GM19397 (cell line): ENCODE results near the gene VOPP1.
A peak's percentile ranks its signal among the peaks of the same experiment; 100 is the strongest.
"Not testable (repeated sequence)": the region's sequence is repeated elsewhere in the genome, so short reads cannot be mapped to it uniquely, and the experiment has no call there.

ENCODE experiments used
- ATAC-seq: cut with Tn5 transposase; IDR thresholded peaks from one replicate; pipeline ENCODE4 v1.9.1; 2021; ENCODE audit warnings: mild to moderate bottlenecking, moderate library complexity; ENCODE audit not compliant: unreplicated experiment

The VOPP1 gene

DNA sequence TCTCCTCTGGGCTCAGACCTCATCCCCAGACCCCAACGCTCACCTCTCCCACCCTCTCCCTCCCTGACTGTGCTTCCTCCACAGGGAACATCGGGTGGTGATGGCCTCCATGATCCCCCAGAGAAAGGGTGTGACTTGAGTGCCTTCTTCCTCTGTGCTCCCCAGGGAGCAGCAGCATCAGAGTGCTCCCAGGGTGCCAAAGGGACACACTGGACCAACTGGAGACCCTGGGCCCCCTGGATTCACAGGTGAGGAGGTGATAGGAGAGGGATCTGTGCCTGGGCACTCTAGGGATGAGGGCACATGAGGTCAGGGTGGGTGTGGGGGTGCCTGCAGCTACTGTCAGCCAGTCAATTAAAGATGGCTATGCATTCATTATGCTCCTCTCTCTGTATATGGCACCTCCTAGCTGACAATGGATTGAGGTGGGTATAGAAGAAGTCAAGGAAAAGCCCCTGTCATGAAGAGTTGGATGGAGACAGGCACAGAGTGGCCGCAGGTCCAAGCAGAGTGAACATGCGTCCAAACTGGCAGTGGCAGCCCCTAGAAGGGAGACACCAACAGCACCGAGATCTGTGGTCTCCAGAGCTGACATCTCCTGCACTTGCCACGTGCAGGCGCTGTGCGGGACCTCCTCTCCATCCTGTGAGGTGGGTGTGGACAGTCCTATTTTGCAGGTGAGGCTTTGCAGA is 15.5 kb upstream of the VOPP1 start:
- no peak for ATAC-seq

GRCh38 chr7:55582656-55583055 is 10.4 kb upstream of the VOPP1 start:
- not testable (repeated sequence) for ATAC-seq

- no peak for ATAC-seq
Measured at GRCh38 chr7:55576753-55577152, 4.5 kb upstream of the VOPP1 start.

GRCh38 chr7:55575733-55576132 is 3.4 kb upstream of the VOPP1 start:
- ATAC-seq = no peak

DNA sequence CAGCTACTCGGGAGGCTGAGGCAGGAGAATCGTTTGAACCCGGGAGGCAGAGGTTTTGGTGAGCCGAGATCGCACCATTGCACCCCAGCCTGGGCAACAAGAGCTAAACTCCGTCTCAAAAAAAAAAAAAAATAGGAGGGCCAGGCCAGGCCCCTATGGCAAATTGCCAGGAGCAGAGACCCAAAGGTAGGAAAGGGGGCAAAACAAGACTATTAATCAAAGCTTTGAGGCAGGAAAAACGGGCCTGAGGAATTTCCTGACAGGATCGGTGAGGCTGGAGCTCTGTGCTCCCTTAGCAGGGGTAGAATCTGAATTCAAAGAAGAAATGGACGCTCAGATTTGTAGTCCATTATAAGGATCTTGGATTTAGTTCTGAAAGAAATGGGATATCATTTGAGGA is 2.8 kb upstream of the VOPP1 start:
- ATAC-seq = no peak

- ATAC-seq = no peak
Measured at GRCh38 chr7:55574051-55574717, 1.9 kb upstream of the VOPP1 start.

GRCh38 chr7:55573234-55573900 is 1.1 kb upstream of the VOPP1 start:
- no peak for ATAC-seq

DNA sequence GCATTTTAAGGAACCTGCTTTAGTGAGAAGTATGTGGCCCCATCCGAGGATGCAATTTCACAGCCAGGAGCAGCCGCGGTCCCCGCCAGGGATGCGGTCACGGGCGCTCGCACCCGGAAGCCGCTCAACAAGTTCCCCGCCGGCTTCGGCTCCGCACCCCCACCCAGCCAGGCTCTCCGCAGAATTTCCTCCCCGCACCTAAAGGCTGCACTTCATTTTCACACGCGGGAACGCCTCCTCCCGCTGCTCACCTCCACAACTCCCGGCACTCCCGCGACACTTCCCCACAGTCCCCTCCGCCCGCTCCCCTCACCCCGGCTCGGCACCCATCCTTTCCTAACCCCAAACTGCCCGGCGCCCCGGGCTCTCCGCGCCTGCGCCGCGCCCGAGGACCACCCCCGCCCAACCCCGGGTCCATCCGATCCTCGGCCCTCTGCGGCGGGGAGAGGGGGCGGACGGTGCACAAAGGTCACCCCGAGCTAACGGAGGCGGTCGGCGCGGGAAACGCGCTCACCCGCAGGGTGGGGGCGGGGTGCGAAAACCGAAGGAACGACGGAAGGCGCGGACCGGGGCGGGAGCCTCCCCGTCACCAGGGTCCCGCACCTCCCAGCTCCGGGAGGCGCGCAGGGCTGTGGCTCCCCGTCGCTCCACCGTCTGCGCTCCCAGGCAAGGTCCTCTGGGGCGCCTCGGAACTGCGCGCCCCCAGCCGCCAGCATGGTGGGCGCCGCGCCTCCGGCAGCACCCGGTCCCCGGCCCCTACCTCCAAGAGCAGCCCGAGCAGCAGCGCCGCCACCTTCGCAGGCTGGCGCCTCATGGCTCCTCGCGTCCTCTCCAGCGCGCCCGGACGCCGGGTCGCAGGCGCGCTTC is 558 bp downstream of the VOPP1 start:
- peak; percentile 24 for ATAC-seq

GRCh38 chr7:55570939-55571338 is 1.4 kb downstream of the VOPP1 start:
- no peak for ATAC-seq

DNA sequence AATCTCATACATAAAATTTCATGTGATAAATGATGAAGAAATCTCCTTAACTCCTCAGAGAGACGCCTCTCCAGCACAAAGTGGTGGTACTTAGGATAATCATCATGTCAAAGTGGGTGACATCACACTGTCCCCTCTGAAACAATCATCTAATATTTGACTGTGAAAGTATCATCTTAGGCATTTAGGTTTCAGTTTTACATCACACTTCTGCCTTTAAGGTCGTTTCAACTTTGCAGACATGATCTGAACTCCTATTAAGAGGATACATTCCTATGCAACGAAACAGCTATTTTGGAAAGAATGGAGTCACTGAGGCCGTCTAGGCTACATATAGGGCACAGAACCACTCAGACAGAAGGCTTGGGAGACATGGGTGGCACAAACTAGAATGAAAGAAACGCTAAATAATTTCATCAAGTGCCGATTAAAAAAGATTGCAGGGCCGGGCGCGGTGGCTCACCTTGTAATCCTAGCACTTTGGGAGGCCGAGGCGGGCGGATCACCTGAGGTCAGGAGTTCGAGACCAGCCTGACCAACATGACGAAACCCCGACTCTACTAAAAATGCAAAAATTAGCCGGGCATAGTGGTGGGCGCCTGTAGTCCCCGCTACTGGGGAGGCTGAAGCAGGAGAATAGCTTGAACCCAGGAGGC is 2.0 kb downstream of the VOPP1 start:
- no peak for ATAC-seq

DNA sequence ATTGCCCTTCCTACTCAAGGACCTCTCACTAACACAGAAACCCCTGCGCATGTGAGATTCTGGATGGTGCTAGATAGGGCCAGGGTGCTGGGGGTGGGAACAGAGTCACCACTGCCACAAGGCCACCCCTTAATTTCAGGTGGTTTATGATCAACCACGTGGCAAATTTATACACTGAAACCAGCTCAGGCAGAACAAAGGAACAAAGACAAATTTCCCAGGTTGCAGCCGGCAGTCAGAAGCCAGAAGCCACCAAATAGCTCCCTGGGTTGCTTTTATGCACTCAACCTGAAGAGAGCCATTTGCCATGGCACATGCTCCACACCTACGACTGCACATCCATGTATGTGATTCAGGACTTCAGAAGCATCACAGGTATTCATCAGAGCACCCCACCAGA is 2.5 kb downstream of the VOPP1 start:
- peak; percentile 17 for ATAC-seq

DNA sequence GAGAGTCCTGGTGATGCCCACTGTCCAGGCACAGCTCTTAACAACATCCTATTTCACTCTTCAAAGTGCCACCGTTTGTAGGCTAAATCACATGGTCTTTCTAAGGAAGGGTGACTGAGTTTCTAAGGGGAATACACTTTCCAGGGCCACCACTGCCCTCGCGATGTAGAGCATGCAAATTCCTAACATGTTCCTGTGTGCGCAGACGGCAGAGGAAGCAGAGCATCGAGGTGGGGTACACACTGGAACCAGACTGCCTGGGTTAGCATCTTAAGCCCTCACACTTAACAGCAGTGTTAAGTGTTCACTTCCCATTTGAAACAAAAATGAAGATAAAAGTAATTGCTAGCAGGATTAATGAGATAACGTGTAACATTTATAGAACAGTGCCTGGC is 3.0 kb downstream of the VOPP1 start:
- no peak for ATAC-seq

- ATAC-seq = no peak
Measured at GRCh38 chr7:55568613-55569268, 3.6 kb downstream of the VOPP1 start.

DNA sequence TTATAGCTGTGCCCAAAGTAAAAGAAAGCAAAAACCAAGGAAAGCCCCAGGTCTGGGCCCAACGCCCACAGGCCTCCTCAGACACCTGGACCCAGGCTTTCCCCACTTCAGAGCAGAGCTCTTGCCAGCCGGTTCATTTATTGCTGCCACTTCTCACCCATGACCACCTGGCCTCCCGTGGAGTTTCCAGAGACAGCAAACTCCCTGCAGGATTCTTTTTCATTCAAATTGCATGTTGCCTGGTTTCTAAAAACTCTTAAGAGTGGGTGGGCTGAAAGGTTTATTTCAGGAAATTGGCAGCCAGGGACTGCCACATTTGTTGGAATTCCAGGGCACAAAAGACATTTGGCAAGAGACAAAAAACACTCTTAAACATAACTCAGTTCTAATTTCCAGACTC is 4.7 kb downstream of the VOPP1 start:
- ATAC-seq = no peak

GRCh38 chr7:55565681-55566080 is 6.6 kb downstream of the VOPP1 start:
- ATAC-seq = no peak

DNA sequence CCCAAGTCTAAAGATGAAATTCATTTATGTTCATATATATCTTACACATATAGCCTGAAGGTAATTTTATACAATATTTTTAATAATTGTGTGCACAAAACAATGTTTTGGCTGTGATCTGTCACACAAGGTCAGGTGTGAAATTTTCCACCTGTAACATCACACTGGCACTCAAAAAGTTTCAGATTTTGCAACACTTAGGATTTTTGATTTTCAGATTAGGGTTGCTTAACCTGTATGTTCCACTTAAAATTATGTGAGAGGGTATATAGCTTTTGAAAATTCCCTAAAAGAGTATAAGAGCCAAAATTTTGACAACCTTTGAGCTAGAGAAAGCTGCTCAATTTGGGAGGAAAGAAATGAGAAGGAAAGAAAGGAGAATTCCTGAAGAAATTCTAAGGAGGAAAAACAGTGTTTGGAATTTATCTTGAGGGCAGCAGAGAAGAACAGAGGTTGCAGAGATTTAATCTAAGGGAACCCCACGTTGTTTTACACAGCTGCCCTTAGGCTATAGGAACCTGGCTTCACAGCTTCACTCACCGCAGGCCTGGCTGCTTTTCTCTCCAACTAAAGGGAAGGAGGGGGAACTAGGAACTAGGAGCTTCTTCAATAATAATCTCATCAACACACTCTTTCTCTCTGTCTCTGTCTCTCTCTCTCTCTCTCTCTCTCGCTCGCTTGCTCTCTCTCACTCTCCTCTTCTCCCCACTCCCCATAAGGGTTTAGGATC is 8.5 kb downstream of the VOPP1 start:
- ATAC-seq = no peak

- ATAC-seq = no peak
Measured at GRCh38 chr7:55561690-55562089, 10.6 kb downstream of the VOPP1 start.

DNA sequence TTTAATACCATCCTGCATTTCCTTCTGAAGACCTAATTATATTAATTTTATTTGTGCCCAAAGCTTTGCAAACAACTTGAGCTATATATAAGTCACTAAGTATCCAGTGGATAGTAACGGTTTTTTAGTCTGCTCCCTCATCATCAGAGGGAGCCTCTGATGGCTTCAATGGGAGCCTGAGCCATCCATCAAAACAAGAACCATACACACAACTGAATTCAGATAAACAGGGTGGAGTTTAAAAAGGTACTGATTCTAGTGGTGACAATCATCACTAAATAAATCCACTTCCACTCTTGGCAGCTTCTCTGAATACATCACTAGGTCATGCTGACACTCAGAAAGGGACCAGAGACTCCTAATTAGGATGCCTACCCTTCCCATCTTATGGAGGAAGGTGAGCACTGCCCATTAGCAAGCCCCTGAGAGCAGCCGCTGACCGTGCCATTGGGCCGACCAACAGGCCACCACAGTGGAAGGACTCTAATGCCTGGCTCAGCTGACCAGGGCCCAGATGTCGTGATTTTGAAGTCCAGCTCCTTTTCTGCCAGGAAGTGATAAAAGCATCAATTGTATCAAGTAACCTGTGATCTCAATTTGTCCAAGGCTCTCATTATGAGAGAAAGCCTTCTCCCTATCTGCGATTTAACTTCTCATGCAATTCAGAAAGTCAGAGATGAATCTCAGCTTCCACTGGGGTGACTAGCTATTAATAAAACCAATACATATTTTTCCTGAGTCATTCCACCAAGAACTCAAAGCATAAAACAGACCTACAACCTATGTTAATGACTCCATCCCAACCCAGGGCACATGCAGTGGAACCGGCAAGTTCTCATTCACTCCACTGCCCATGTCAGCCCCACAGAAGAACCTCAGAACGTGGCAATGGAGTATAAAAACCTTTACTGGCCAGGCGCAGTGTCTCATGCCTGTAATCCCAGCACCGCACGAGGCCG is 13.1 kb downstream of the VOPP1 start:
- no peak for ATAC-seq
